ENCODE measurements around the gene SNAI3. TPM values are rescaled to one million over a fixed set of nuclear protein-coding genes. Genes with fewer than 3 reads are reported as not detected.

SNAI3 gene
- total and polyA plus RNA-seq, 4 experiments from 2014 or later: 11.6 to 22.9 (median 14.8) TPM

DNA sequence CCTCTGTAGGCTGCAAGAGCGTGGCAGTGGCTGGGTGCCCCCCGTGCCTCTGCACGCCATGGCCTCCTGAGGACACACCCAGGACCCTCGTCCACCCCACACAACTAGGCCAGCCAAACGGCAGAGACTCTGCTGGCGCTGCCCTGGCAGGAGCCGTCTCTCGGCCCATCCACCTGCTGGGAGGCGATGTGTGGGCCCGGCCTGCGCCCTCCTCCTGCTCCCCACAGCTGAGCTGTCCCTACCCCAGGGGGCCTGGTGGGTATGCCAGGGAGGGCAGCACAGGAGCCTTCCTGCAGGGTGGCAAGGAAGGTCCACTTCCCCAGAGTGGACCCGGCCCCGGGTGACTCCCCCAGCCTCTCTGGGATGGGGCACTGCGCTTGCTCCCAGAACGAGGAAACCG lies 12.9 kb upstream of the SNAI3 start:
- peak overlapping the region; percentile 85 for H3K27ac ChIP-seq (ENCODE audit: low read depth, low read length)
- H3K27me3 ChIP-seq (ENCODE audit: insufficient read depth, low read length): no peaks in the 10 kb centered on the region
- peak overlapping the region in 4 of 7 donors; percentile 48 to 99 (median 77) for H3K27ac Mint-ChIP-seq
- H3K4me1 ChIP-seq (ENCODE audit: insufficient read depth, low read length): peaks cover 83% of the 10 kb centered on the region
- H3K9me3 Mint-ChIP-seq: peaks cover 0 to 2% (median 0%) of the 10 kb centered on the region in 8 donors
- no peak overlapping the region for H3K4me3 ChIP-seq (ENCODE audit: low read length in 2 of 2)
- peaks cover 28 to 43% of the 10 kb centered on the region in 2 donors for H3K36me3 Mint-ChIP-seq
- ChIA-PET POLR2A (ENCODE audit: partially characterized antibody) (interaction anchor here (4.1 kb wide), 1 partner anchor 13 kb away, joined by 21 read pairs; the partner anchor contains the start of gene SNAI3), CTCF (ENCODE audit: partially characterized antibody) (no interaction called here)
- H3K4me3 Mint-ChIP-seq: peak overlapping the region in 2 of 8 donors; percentile 15 to 21
- no peaks in the 10 kb centered on the region for H3K27me3 Mint-ChIP-seq
- peaks cover 15 to 68% (median 49%) of the 10 kb centered on the region in 4 donors for H3K4me1 Mint-ChIP-seq
- intact Hi-C loops (cut with micrococcal nuclease): no loop called here
- no peaks in the 10 kb centered on the region for H3K9me3 ChIP-seq (ENCODE audit: control insufficient read depth in 1 of 2, low read length in 2 of 2)
- H3K36me3 ChIP-seq (ENCODE audit: insufficient read depth, low read length): peaks cover 47% of the 10 kb centered on the region
- DNase-seq: no peak

- Mint-ChIP-seq H3K4me1 (peaks cover 11 to 68% (median 47%) of the 10 kb centered on the region in 4 donors), H3K9me3 (peaks cover 0 to 2% (median 0%) of the 10 kb centered on the region in 8 donors), H3K27ac (peak overlapping the region in 6 of 7 donors; percentile 61 to 88 (median 76)), H3K4me3 (peak overlapping the region in 3 of 8 donors; percentile 21 to 59 (median 54)), H3K27me3 (no peaks in the 10 kb centered on the region), H3K36me3 (peaks cover 28 to 39% of the 10 kb centered on the region in 2 donors)
- no peak for DNase-seq
- Histone ChIP-seq H3K27me3 (ENCODE audit: insufficient read depth, low read length) (no peaks in the 10 kb centered on the region), H3K36me3 (ENCODE audit: insufficient read depth, low read length) (peaks cover 47% of the 10 kb centered on the region), H3K9me3 (ENCODE audit: control insufficient read depth in 1 of 2, low read length in 2 of 2) (no peaks in the 10 kb centered on the region), H3K27ac (ENCODE audit: low read depth, low read length) (peak overlapping the region; percentile 35), H3K4me3 (ENCODE audit: low read length in 2 of 2) (no peak overlapping the region), H3K4me1 (ENCODE audit: insufficient read depth, low read length) (peaks cover 83% of the 10 kb centered on the region)
- CTCF ChIA-PET (ENCODE audit: partially characterized antibody): interaction anchor here (0.6 kb wide), 1 partner anchor 11 kb away, joined by 4 read pairs; no protein-coding TSS in a partner anchor
- POLR2A ChIA-PET (ENCODE audit: partially characterized antibody): interaction anchor here (1.2 to 4.1 kb wide), 4 partner anchors 12 to 48 kb away, joined by 3 to 21 read pairs (median 6); partner anchors contain the start of genes CYBA and SNAI3
- intact Hi-C loops (cut with micrococcal nuclease): no loop called here
Observed at GRCh38 chr16:88698646-88699045, 12.3 kb upstream of the SNAI3 start.

GRCh38 chr16:88697831-88698615 lies 11.7 kb upstream of the SNAI3 start:
- CTCF ChIA-PET (ENCODE audit: partially characterized antibody): interaction anchor here (0.6 kb wide), 1 partner anchor 10 kb away, joined by 4 read pairs; no protein-coding TSS in a partner anchor
- peak overlapping the region; percentile 61 to 88 (median 84) for H3K27ac Mint-ChIP-seq
- H3K36me3 Mint-ChIP-seq: peaks cover 28 to 36% of the 10 kb centered on the region in 2 donors

GRCh38 chr16:88697116-88697830 lies 11.0 kb upstream of the SNAI3 start:
- peaks cover 83% of the 10 kb centered on the region for H3K4me1 ChIP-seq (ENCODE audit: insufficient read depth, low read length)
- H3K36me3 ChIP-seq (ENCODE audit: insufficient read depth, low read length): peaks cover 47% of the 10 kb centered on the region
- POLR2A ChIA-PET (ENCODE audit: partially characterized antibody): interaction anchor here (1.2 to 4.1 kb wide), 5 partner anchors 8 to 47 kb away, joined by 3 to 21 read pairs (median 4); partner anchors contain the start of genes CYBA and SNAI3
- no peak overlapping the region for H3K4me3 ChIP-seq (ENCODE audit: low read length in 2 of 2)
- CTCF ChIA-PET (ENCODE audit: partially characterized antibody): no interaction called here
- no peak for DNase-seq
- H3K4me1 Mint-ChIP-seq: peaks cover 12 to 66% (median 48%) of the 10 kb centered on the region in 4 donors
- peak overlapping the region in 4 of 8 donors; percentile 15 to 30 (median 26) for H3K4me3 Mint-ChIP-seq
- intact Hi-C loops (cut with micrococcal nuclease): no loop called here
- peak overlapping the region; percentile 35 for H3K27ac ChIP-seq (ENCODE audit: low read depth, low read length)
- peaks cover 25 to 31% of the 10 kb centered on the region in 2 donors for H3K36me3 Mint-ChIP-seq
- H3K27me3 ChIP-seq (ENCODE audit: insufficient read depth, low read length): no peaks in the 10 kb centered on the region
- no peaks in the 10 kb centered on the region for H3K27me3 Mint-ChIP-seq
- H3K9me3 ChIP-seq (ENCODE audit: control insufficient read depth in 1 of 2, low read length in 2 of 2): no peaks in the 10 kb centered on the region
- peaks cover 0 to 2% (median 0%) of the 10 kb centered on the region in 8 donors for H3K9me3 Mint-ChIP-seq
- peak overlapping the region; percentile 19 to 88 (median 67) for H3K27ac Mint-ChIP-seq

More at GRCh38 chr16:88697831-88698615, 11.7 kb upstream of the SNAI3 start:
- no peaks in the 10 kb centered on the region for H3K27me3 Mint-ChIP-seq
- H3K27ac ChIP-seq (ENCODE audit: low read depth, low read length): peak overlapping the region; percentile 35
- H3K9me3 ChIP-seq (ENCODE audit: control insufficient read depth in 1 of 2, low read length in 2 of 2): no peaks in the 10 kb centered on the region
- peaks cover 0 to 2% (median 0%) of the 10 kb centered on the region in 8 donors for H3K9me3 Mint-ChIP-seq
- peaks cover 9 to 66% (median 46%) of the 10 kb centered on the region in 4 donors for H3K4me1 Mint-ChIP-seq
- H3K27me3 ChIP-seq (ENCODE audit: insufficient read depth, low read length): no peaks in the 10 kb centered on the region
- no peak overlapping the region for H3K4me3 ChIP-seq (ENCODE audit: low read length in 2 of 2)
- peak overlapping the region in 7 of 8 donors; percentile 20 to 59 (median 44) for H3K4me3 Mint-ChIP-seq
- H3K4me1 ChIP-seq (ENCODE audit: insufficient read depth, low read length): peaks cover 83% of the 10 kb centered on the region
- DNase-seq: peak in 2 of 5 donors; percentile 31 to 33
- peaks cover 47% of the 10 kb centered on the region for H3K36me3 ChIP-seq (ENCODE audit: insufficient read depth, low read length)
- POLR2A ChIA-PET (ENCODE audit: partially characterized antibody): interaction anchor here (1.2 to 4.1 kb wide), 4 partner anchors 12 to 48 kb away, joined by 3 to 21 read pairs (median 6); partner anchors contain the start of genes CYBA and SNAI3
- intact Hi-C loops (cut with micrococcal nuclease): no loop called here

DNA sequence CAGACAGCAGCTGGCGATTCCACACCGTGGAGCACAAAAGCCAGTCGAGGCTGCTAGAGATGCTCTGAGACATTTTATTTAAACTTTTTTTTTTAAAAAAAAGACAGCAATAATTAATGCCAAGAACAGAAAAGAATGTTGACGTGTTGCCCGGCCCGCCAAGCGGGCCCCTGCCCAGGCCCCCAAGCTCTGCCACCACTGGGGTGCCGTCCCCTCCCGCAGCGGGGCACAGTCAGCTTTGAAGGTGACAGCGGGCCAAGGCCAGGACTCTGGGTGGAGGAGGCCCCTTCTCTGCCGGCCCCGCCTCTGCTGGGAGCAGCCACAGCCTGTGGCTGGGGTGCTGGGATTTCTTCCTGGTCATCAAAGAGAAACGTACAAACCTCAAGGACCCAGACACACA lies 10.1 kb upstream of the SNAI3 start:
- Histone ChIP-seq H3K4me1 (ENCODE audit: insufficient read depth, low read length) (peaks cover 83% of the 10 kb centered on the region), H3K27ac (ENCODE audit: low read depth, low read length) (no peak overlapping the region), H3K4me3 (ENCODE audit: low read length in 2 of 2) (no peak overlapping the region), H3K36me3 (ENCODE audit: insufficient read depth, low read length) (peaks cover 47% of the 10 kb centered on the region), H3K27me3 (ENCODE audit: insufficient read depth, low read length) (no peaks in the 10 kb centered on the region), H3K9me3 (ENCODE audit: control insufficient read depth in 1 of 2, low read length in 2 of 2) (no peaks in the 10 kb centered on the region)
- intact Hi-C loops (cut with micrococcal nuclease): no loop called here
- peaks cover 0 to 2% (median 0%) of the 10 kb centered on the region in 8 donors for H3K9me3 Mint-ChIP-seq
- no peaks in the 10 kb centered on the region for H3K27me3 Mint-ChIP-seq
- peaks cover 16 to 69% (median 49%) of the 10 kb centered on the region in 4 donors for H3K4me1 Mint-ChIP-seq
- H3K27ac Mint-ChIP-seq: peak overlapping the region in 3 of 7 donors; percentile 19 to 40 (median 32)
- DNase-seq: no peak
- peak overlapping the region in 1 of 8 donors; percentile 25 for H3K4me3 Mint-ChIP-seq
- ChIA-PET CTCF (ENCODE audit: partially characterized antibody) (no interaction called here), POLR2A (ENCODE audit: partially characterized antibody) (interaction anchor here (1.4 to 4.1 kb wide), 3 partner anchors 9 to 63 kb away, joined by 3 to 21 read pairs (median 3); partner anchors contain the start of gene SNAI3)
- peaks cover 25 to 31% of the 10 kb centered on the region in 2 donors for H3K36me3 Mint-ChIP-seq

DNA sequence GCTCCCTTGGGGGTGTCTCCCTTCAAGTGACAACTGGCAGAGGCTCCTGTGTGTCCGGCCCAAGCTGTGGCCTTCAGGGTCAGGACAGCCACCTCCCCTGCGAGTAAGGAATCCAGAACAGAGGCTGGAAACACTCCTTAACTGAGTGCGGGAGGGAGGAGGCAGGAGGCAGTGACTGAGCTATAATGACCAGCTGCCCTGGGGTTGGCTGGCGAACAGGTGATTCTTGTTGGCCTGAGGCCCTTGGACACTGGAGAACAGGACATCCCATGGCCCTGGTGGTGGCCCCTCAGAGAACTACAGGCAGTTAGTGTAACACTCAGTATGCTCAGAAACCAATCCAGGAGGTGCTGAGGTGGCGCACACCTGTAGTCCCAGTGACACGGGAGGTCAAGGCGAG lies 9.4 kb upstream of the SNAI3 start:
- H3K36me3 Mint-ChIP-seq: peaks cover 25 to 26% of the 10 kb centered on the region in 2 donors
- peaks cover 0 to 2% (median 0%) of the 10 kb centered on the region in 8 donors for H3K9me3 Mint-ChIP-seq
- intact Hi-C loops (cut with micrococcal nuclease): no loop called here
- Histone ChIP-seq H3K27me3 (ENCODE audit: insufficient read depth, low read length) (no peaks in the 10 kb centered on the region), H3K4me3 (ENCODE audit: low read length in 2 of 2) (no peak overlapping the region), H3K9me3 (ENCODE audit: control insufficient read depth in 1 of 2, low read length in 2 of 2) (no peaks in the 10 kb centered on the region), H3K4me1 (ENCODE audit: insufficient read depth, low read length) (peaks cover 85% of the 10 kb centered on the region), H3K36me3 (ENCODE audit: insufficient read depth, low read length) (peaks cover 47% of the 10 kb centered on the region), H3K27ac (ENCODE audit: low read depth, low read length) (no peak overlapping the region)
- no peaks in the 10 kb centered on the region for H3K27me3 Mint-ChIP-seq
- peak overlapping the region in 3 of 7 donors; percentile 40 to 65 (median 60) for H3K27ac Mint-ChIP-seq
- H3K4me1 Mint-ChIP-seq: peaks cover 21 to 76% (median 52%) of the 10 kb centered on the region in 4 donors
- CTCF ChIA-PET (ENCODE audit: partially characterized antibody): no interaction called here
- POLR2A ChIA-PET (ENCODE audit: partially characterized antibody): interaction anchor here (1.0 to 4.1 kb wide), 4 partner anchors 9 to 62 kb away, joined by 3 to 21 read pairs (median 3); partner anchors contain the start of gene SNAI3
- no peak overlapping the region for H3K4me3 Mint-ChIP-seq
- DNase-seq: no peak

Measured in CD4-positive, alpha-beta memory T cell (primary cell).